PC-3 (cell line): ENCODE data around the gene SERINC2. TPM values are rescaled to one million over a fixed set of nuclear protein-coding genes. Genes with fewer than 3 reads are reported as not detected.

ENCODE experiments used
- ATAC-seq: fragments of 200-7000 bp; cut with Tn5 transposase; 2 replicates; pipeline ENCODE4 v1.9.1; 2020; ENCODE audit warnings: mild to moderate bottlenecking, moderate library complexity
- BruUV-seq: library from RNA; stranded (reverse); fragments of 400-500 nt; replicated peaks from 2 replicates; lab custom pipeline; 2021; lab: Mats Ljungman, UMichigan
- CTCF ChIA-PET: fragments of 300-600 bp; sonication (Branson Sonifier 250); formaldehyde crosslinking; loops from one replicate; lab custom pipeline; 2022; ENCODE audit warnings: antibody characterized with exemption; lab: Charles Lee
- POLR2A ChIA-PET: fragments of 300-600 bp; sonication (Branson Sonifier 250); formaldehyde crosslinking; loops from one replicate; lab custom pipeline; 2022; ENCODE audit warnings: antibody characterized with exemption; ENCODE audit not compliant: unreplicated experiment; lab: Charles Lee
- DNase-seq: peaks from one replicate; pipeline ENCODE4 v3.0.0-alpha.2; 2015
- H2AFZ ChIP-seq: fragments of 300-600 bp; sonication (generic); 2 replicates; pipeline ENCODE4 v1.6.0; 2016; ENCODE audit warnings: antibody characterized with exemption, low read length
- H3F3A ChIP-seq: fragments of 300-600 bp; sonication (generic); one replicate; pipeline ENCODE4 v1.6.0; 2017; ENCODE audit warnings: antibody characterized with exemption, low read length, control low read depth, mild to moderate bottlenecking; ENCODE audit not compliant: unreplicated experiment
- H3K27ac ChIP-seq: fragments of 300-600 bp; sonication (generic); 2 replicates; pipeline ENCODE4 v1.5.1; 2016; ENCODE audit warnings: mild to moderate bottlenecking, low read length
- H3K27me3 ChIP-seq: fragments of 300-600 bp; sonication (generic); 2 replicates; pipeline ENCODE4 v1.6.1; 2016; ENCODE audit warnings: low read length, mixed read lengths
- H3K36me3 ChIP-seq: fragments of 300-600 bp; sonication (generic); 2 replicates; pipeline ENCODE4 v1.6.1; 2016; ENCODE audit warnings: low read depth, mixed run types, low read length, mixed read lengths
- H3K4me1 ChIP-seq: fragments of 300-600 bp; sonication (generic); 2 replicates; pipeline ENCODE4 v1.5.1; 2016; ENCODE audit warnings: low read length; ENCODE audit not compliant: insufficient read depth
- H3K4me2 ChIP-seq: fragments of 300-600 bp; sonication (generic); 2 replicates; pipeline ENCODE4 v1.6.0; 2016; ENCODE audit warnings: low read length
- H3K4me3 ChIP-seq: fragments of 300-600 bp; sonication (generic); 2 replicates; pipeline ENCODE4 v1.5.1; 2016; ENCODE audit warnings: mild to moderate bottlenecking, low read length, mixed read lengths
- H3K79me2 ChIP-seq: fragments of 300-600 bp; sonication (generic); 2 replicates; pipeline ENCODE4 v1.6.1; 2017; ENCODE audit warnings: low read length, mixed read lengths
- H3K9ac ChIP-seq: fragments of 300-600 bp; sonication (generic); 2 replicates; pipeline ENCODE4 v1.6.0; 2016; ENCODE audit warnings: mild to moderate bottlenecking, low read length
- H3K9me2 ChIP-seq: fragments of 300-600 bp; sonication (generic); replicated peaks from 2 replicates; pipeline ENCODE4 v1.6.1; 2016; ENCODE audit warnings: mixed run types, low read length, mixed read lengths
- H3K9me3 ChIP-seq: fragments of 300-600 bp; sonication (generic); 2 replicates; pipeline ENCODE4 v1.6.1; 2016; ENCODE audit warnings: low read length, mixed read lengths
- H4K20me1 ChIP-seq: fragments of 300-600 bp; sonication (generic); 2 replicates; pipeline ENCODE4 v1.6.1; 2016; ENCODE audit warnings: low read length, mixed read lengths
- CTCF ChIP-seq: fragments of 300-600 bp; sonication (generic); conservative IDR thresholded peaks from 2 replicates; pipeline ENCODE4 v1.5.1; 2017; ENCODE audit warnings: antibody characterized with exemption, low read depth, mild to moderate bottlenecking, low read length
- EZH2 ChIP-seq: fragments of 300-600 bp; sonication (generic); IDR thresholded peaks from one replicate; pipeline ENCODE4 v1.6.1; 2017; ENCODE audit warnings: antibody characterized with exemption, mild to moderate bottlenecking, low read length; ENCODE audit not compliant: unreplicated experiment
- EZH2phosphoT487 ChIP-seq: fragments of 300-600 bp; sonication (generic); IDR thresholded peaks from 2 replicates; pipeline ENCODE4 v1.6.1; 2018; ENCODE audit warnings: mild to moderate bottlenecking, antibody characterized with exemption, low read length, borderline replicate concordance
- intact Hi-C: fragments of 100-400 bp; cut with micrococcal nuclease; formaldehyde crosslinking; loops from 2 replicates; pipeline ENCODE4 v1.9.0; 2023
- total RNA-seq: library from RNA; depleted of rRNA; stranded (reverse); fragments of >200 nt; gene quantifications from 2 replicates; pipeline ENCODE4 v1.2.3, GENCODE V29; 2014

Gene SERINC2
- total RNA-seq, 1 experiment from 2014 or later: 51.5 TPM

GRCh38 chr1:31412205-31412604 lies 808 bp upstream of the SERINC2 start:
- ChIA-PET POLR2A (no interaction called here), CTCF (no interaction called here)
- BruUV-seq: no TSS peak
- TF ChIP-seq EZH2phosphoT487 (no peak), CTCF (no peak), EZH2 (no peak)
- H3K4me1 ChIP-seq: peaks cover 26% of the 10 kb centered on the region
- ATAC-seq: no peak
- H2AFZ ChIP-seq: no peak overlapping the region
- H4K20me1 ChIP-seq: no peaks in the 10 kb centered on the region
- peak overlapping the region; percentile 97 for H3K4me2 ChIP-seq
- H3K27ac ChIP-seq: no peak overlapping the region
- no peaks in the 10 kb centered on the region for H3K9me3 ChIP-seq
- no peak overlapping the region for H3K9ac ChIP-seq
- H3F3A ChIP-seq: no peaks in the 10 kb centered on the region
- H3K9me2 ChIP-seq: no peaks in the 10 kb centered on the region
- no peaks in the 10 kb centered on the region for H3K36me3 ChIP-seq
- no peaks in the 10 kb centered on the region for H3K27me3 ChIP-seq
- peaks cover 31% of the 10 kb centered on the region for H3K79me2 ChIP-seq
- intact Hi-C loops: no loop called here
- no peak for DNase-seq
- H3K4me3 ChIP-seq: peak overlapping the region; percentile 99; the same call in 1 of the 2 replicates

GRCh38 chr1:31413405-31414001 lies 490 bp downstream of the SERINC2 start:
- Histone ChIP-seq H4K20me1 (no peaks in the 10 kb centered on the region), H3K79me2 (peaks cover 31% of the 10 kb centered on the region), H3K4me2 (peak overlapping the region; percentile 97), H3K27me3 (no peaks in the 10 kb centered on the region), H3K36me3 (no peaks in the 10 kb centered on the region), H3F3A (no peaks in the 10 kb centered on the region), H3K9me2 (no peaks in the 10 kb centered on the region), H3K9ac (peak overlapping the region; percentile 91), H3K4me3 (peak overlapping the region; percentile 99), H2AFZ (peak overlapping the region; percentile 92), H3K4me1 (peaks cover 26% of the 10 kb centered on the region), H3K27ac (peak overlapping the region; percentile 37), H3K9me3 (no peaks in the 10 kb centered on the region)
- POLR2A ChIA-PET: interaction anchor here (0.6 kb wide), 1 partner anchor 981 kb away, joined by 6 read pairs; the partner anchor contains the start of gene BSDC1
- intact Hi-C loops: no loop called here
- CTCF ChIA-PET: no interaction called here
- no TSS peak for BruUV-seq
- ATAC-seq (peak; percentile 76), DNase-seq (peak; percentile 74)
- TF ChIP-seq CTCF (no peak), EZH2phosphoT487 (no peak), EZH2 (no peak)

GRCh38 chr1:31414980-31415370 lies 2.0 kb downstream of the SERINC2 start:
- H3K4me2 ChIP-seq: peak overlapping the region; percentile 97
- H3K4me1 ChIP-seq: peaks cover 26% of the 10 kb centered on the region
- no peaks in the 10 kb centered on the region for H3K9me2 ChIP-seq
- H3K79me2 ChIP-seq: peaks cover 31% of the 10 kb centered on the region
- no peak for ATAC-seq
- TF ChIP-seq CTCF (no peak), EZH2phosphoT487 (no peak), EZH2 (no peak)
- POLR2A ChIA-PET: no interaction called here
- H3K4me3 ChIP-seq: peak overlapping the region; percentile 99; the same call in 1 of the 2 replicates
- CTCF ChIA-PET: no interaction called here
- no peak overlapping the region for H3K9ac ChIP-seq
- peak; percentile 23 for DNase-seq
- no peaks in the 10 kb centered on the region for H3K36me3 ChIP-seq
- no peak overlapping the region for H3K27ac ChIP-seq
- intact Hi-C loops: no loop called here
- H3K27me3 ChIP-seq: no peaks in the 10 kb centered on the region
- H3K9me3 ChIP-seq: no peaks in the 10 kb centered on the region
- no TSS peak for BruUV-seq
- H4K20me1 ChIP-seq: no peaks in the 10 kb centered on the region
- H3F3A ChIP-seq: no peaks in the 10 kb centered on the region
- H2AFZ ChIP-seq: no peak overlapping the region
